ENCODE results near the gene PRKN.

DNA sequence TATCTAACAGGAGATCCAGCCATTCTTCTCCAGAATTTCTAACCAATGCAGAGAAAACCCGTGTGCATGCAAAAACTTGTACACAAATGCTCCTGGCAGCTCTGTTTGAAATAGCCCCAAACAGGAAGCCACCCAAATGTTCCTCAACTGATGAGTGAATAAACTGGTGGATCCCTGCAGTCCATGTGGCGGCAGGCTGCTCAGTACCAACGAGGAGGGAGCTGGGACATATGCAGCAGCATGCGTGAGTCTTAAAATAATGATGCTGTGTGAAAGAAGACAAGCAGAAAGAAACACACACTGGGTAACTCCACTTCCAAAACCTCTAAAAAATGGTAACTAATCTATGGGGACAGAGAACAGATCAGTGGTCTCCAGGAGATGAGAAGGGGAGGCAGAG, 911.6 kb downstream of the PRKN start:
- TF ChIP-seq, protein P1, sequence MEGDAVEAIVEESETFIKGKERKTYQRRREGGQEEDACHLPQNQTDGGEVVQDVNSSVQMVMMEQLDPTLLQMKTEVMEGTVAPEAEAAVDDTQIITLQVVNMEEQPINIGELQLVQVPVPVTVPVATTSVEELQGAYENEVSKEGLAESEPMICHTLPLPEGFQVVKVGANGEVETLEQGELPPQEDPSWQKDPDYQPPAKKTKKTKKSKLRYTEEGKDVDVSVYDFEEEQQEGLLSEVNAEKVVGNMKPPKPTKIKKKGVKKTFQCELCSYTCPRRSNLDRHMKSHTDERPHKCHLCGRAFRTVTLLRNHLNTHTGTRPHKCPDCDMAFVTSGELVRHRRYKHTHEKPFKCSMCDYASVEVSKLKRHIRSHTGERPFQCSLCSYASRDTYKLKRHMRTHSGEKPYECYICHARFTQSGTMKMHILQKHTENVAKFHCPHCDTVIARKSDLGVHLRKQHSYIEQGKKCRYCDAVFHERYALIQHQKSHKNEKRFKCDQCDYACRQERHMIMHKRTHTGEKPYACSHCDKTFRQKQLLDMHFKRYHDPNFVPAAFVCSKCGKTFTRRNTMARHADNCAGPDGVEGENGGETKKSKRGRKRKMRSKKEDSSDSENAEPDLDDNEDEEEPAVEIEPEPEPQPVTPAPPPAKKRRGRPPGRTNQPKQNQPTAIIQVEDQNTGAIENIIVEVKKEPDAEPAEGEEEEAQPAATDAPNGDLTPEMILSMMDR (conservative IDR thresholded peaks at IDR 0.05), result no peak
- no peak for TF ChIP-seq ZFX (IDR thresholded peaks at IDR 0.05)

All from C4-2B (cell line).